PC-3 (cell line): ENCODE data around the gene PTDSS2. TPM values are rescaled to one million over a fixed set of nuclear protein-coding genes. Genes with fewer than 3 reads are reported as not detected.
A peak's percentile ranks its signal among the peaks of the same experiment; 100 is the strongest.

Experiments
- ATAC-seq: fragments of 200-7000 bp; cut with Tn5 transposase; 2 replicates; pipeline ENCODE4 v1.9.1; 2020; ENCODE audit warnings: mild to moderate bottlenecking, moderate library complexity
- BruUV-seq: library from RNA; stranded (reverse); fragments of 400-500 nt; replicated peaks from 2 replicates; lab custom pipeline; 2021; lab: Mats Ljungman, UMichigan
- CTCF ChIA-PET: fragments of 300-600 bp; sonication (Branson Sonifier 250); formaldehyde crosslinking; loops from one replicate; lab custom pipeline; 2022; ENCODE audit warnings: antibody characterized with exemption; lab: Charles Lee
- POLR2A ChIA-PET: fragments of 300-600 bp; sonication (Branson Sonifier 250); formaldehyde crosslinking; loops from one replicate; lab custom pipeline; 2022; ENCODE audit warnings: antibody characterized with exemption; ENCODE audit not compliant: unreplicated experiment; lab: Charles Lee
- DNase-seq: peaks from one replicate; pipeline ENCODE4 v3.0.0-alpha.2; 2015
- H2AFZ ChIP-seq: fragments of 300-600 bp; sonication (generic); 2 replicates; pipeline ENCODE4 v1.6.0; 2016; ENCODE audit warnings: antibody characterized with exemption, low read length
- H3F3A ChIP-seq: fragments of 300-600 bp; sonication (generic); one replicate; pipeline ENCODE4 v1.6.0; 2017; ENCODE audit warnings: antibody characterized with exemption, low read length, control low read depth, mild to moderate bottlenecking; ENCODE audit not compliant: unreplicated experiment
- H3K27ac ChIP-seq: fragments of 300-600 bp; sonication (generic); 2 replicates; pipeline ENCODE4 v1.5.1; 2016; ENCODE audit warnings: mild to moderate bottlenecking, low read length
- H3K27me3 ChIP-seq: fragments of 300-600 bp; sonication (generic); 2 replicates; pipeline ENCODE4 v1.6.1; 2016; ENCODE audit warnings: low read length, mixed read lengths
- H3K36me3 ChIP-seq: fragments of 300-600 bp; sonication (generic); 2 replicates; pipeline ENCODE4 v1.6.1; 2016; ENCODE audit warnings: low read depth, mixed run types, low read length, mixed read lengths
- H3K4me1 ChIP-seq: fragments of 300-600 bp; sonication (generic); 2 replicates; pipeline ENCODE4 v1.5.1; 2016; ENCODE audit warnings: low read length; ENCODE audit not compliant: insufficient read depth
- H3K4me2 ChIP-seq: fragments of 300-600 bp; sonication (generic); 2 replicates; pipeline ENCODE4 v1.6.0; 2016; ENCODE audit warnings: low read length
- H3K4me3 ChIP-seq: fragments of 300-600 bp; sonication (generic); 2 replicates; pipeline ENCODE4 v1.5.1; 2016; ENCODE audit warnings: mild to moderate bottlenecking, low read length, mixed read lengths
- H3K79me2 ChIP-seq: fragments of 300-600 bp; sonication (generic); 2 replicates; pipeline ENCODE4 v1.6.1; 2017; ENCODE audit warnings: low read length, mixed read lengths
- H3K9ac ChIP-seq: fragments of 300-600 bp; sonication (generic); 2 replicates; pipeline ENCODE4 v1.6.0; 2016; ENCODE audit warnings: mild to moderate bottlenecking, low read length
- H3K9me2 ChIP-seq: fragments of 300-600 bp; sonication (generic); replicated peaks from 2 replicates; pipeline ENCODE4 v1.6.1; 2016; ENCODE audit warnings: mixed run types, low read length, mixed read lengths
- H3K9me3 ChIP-seq: fragments of 300-600 bp; sonication (generic); 2 replicates; pipeline ENCODE4 v1.6.1; 2016; ENCODE audit warnings: low read length, mixed read lengths
- H4K20me1 ChIP-seq: fragments of 300-600 bp; sonication (generic); 2 replicates; pipeline ENCODE4 v1.6.1; 2016; ENCODE audit warnings: low read length, mixed read lengths
- EZH2 ChIP-seq: fragments of 300-600 bp; sonication (generic); IDR thresholded peaks from one replicate; pipeline ENCODE4 v1.6.1; 2017; ENCODE audit warnings: antibody characterized with exemption, mild to moderate bottlenecking, low read length; ENCODE audit not compliant: unreplicated experiment
- EZH2phosphoT487 ChIP-seq: fragments of 300-600 bp; sonication (generic); IDR thresholded peaks from 2 replicates; pipeline ENCODE4 v1.6.1; 2018; ENCODE audit warnings: mild to moderate bottlenecking, antibody characterized with exemption, low read length, borderline replicate concordance
- intact Hi-C: fragments of 100-400 bp; cut with micrococcal nuclease; formaldehyde crosslinking; loops from 2 replicates; pipeline ENCODE4 v1.9.0; 2023
- total RNA-seq: library from RNA; depleted of rRNA; stranded (reverse); fragments of >200 nt; gene quantifications from 2 replicates; pipeline ENCODE4 v1.2.3, GENCODE V29; 2014
- TF ChIP-seq, protein P1 (sequence below): fragments of 300-600 bp; sonication (generic); conservative IDR thresholded peaks from 2 replicates; pipeline ENCODE4 v1.5.1; 2017; ENCODE audit warnings: antibody characterized with exemption, low read depth, mild to moderate bottlenecking, low read length

The PTDSS2 gene
- total RNA-seq, 1 experiment from 2014 or later, result 53.0 TPM

DNA sequence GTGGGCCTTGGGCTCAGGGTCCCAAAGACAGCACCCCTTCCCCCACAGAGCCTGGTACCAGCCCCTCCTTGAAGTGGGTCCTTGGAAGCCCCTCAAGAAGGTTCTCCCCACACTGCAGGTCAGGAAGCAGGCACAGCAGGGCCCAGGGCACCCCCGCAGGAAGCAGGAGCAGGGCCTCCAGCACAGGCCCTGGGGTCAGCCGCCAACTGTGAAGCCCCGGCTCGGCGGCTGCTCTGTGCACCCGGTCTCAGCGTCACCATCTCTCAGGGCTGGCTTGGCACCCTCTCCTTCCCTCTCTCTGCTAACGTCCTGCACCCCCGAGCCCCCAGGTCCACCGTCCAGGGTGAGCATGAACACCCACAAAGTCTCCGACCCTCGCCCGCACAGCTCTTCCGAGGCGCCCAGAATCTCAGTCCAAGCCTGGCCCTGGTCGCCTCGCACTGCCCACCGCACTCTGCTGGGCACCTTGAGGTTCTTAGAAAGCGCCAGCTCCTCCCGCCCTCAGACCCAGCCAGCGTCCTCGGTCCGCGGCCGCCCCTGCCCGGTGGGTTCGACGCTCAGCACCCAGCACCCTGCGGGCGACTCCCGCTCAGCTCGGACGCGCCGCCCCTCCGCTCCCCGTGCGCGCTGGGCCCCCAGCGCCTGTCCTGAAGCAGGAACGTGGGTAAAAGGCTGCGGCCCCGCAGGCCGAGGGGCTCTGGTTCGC lies 33.9 kb upstream of the PTDSS2 start:
- CTCF ChIA-PET, result interaction anchor here (1.5 kb wide), 1 partner anchor 32 kb away, joined by 8 read pairs; no protein-coding TSS in a partner anchor
- H3K9me2 ChIP-seq, result no peaks in the 10 kb centered on the region
- POLR2A ChIA-PET, result no interaction called here
- no peak for DNase-seq
- peaks cover 27% of the 10 kb centered on the region for H3K4me1 ChIP-seq
- H3K9ac ChIP-seq, result peak overlapping the region; percentile 56
- no peaks in the 10 kb centered on the region for H3K36me3 ChIP-seq
- peak overlapping the region; percentile 80 for H3K4me3 ChIP-seq
- intact Hi-C loops, result no loop called here
- no peaks in the 10 kb centered on the region for H4K20me1 ChIP-seq
- peaks cover 25% of the 10 kb centered on the region for H3K79me2 ChIP-seq
- H2AFZ ChIP-seq, result peak overlapping the region; percentile 82
- H3F3A ChIP-seq, result no peaks in the 10 kb centered on the region
- H3K9me3 ChIP-seq, result no peaks in the 10 kb centered on the region
- H3K4me2 ChIP-seq, result peak overlapping the region; percentile 98
- no peaks in the 10 kb centered on the region for H3K27me3 ChIP-seq
- no peak overlapping the region for H3K27ac ChIP-seq
- ATAC-seq, result peak; percentile 13
- no TSS peak for BruUV-seq
- TF ChIP-seq EZH2phosphoT487 (no peak), EZH2 (no peak)
- TF ChIP-seq, protein P1, sequence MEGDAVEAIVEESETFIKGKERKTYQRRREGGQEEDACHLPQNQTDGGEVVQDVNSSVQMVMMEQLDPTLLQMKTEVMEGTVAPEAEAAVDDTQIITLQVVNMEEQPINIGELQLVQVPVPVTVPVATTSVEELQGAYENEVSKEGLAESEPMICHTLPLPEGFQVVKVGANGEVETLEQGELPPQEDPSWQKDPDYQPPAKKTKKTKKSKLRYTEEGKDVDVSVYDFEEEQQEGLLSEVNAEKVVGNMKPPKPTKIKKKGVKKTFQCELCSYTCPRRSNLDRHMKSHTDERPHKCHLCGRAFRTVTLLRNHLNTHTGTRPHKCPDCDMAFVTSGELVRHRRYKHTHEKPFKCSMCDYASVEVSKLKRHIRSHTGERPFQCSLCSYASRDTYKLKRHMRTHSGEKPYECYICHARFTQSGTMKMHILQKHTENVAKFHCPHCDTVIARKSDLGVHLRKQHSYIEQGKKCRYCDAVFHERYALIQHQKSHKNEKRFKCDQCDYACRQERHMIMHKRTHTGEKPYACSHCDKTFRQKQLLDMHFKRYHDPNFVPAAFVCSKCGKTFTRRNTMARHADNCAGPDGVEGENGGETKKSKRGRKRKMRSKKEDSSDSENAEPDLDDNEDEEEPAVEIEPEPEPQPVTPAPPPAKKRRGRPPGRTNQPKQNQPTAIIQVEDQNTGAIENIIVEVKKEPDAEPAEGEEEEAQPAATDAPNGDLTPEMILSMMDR, result no peak

DNA sequence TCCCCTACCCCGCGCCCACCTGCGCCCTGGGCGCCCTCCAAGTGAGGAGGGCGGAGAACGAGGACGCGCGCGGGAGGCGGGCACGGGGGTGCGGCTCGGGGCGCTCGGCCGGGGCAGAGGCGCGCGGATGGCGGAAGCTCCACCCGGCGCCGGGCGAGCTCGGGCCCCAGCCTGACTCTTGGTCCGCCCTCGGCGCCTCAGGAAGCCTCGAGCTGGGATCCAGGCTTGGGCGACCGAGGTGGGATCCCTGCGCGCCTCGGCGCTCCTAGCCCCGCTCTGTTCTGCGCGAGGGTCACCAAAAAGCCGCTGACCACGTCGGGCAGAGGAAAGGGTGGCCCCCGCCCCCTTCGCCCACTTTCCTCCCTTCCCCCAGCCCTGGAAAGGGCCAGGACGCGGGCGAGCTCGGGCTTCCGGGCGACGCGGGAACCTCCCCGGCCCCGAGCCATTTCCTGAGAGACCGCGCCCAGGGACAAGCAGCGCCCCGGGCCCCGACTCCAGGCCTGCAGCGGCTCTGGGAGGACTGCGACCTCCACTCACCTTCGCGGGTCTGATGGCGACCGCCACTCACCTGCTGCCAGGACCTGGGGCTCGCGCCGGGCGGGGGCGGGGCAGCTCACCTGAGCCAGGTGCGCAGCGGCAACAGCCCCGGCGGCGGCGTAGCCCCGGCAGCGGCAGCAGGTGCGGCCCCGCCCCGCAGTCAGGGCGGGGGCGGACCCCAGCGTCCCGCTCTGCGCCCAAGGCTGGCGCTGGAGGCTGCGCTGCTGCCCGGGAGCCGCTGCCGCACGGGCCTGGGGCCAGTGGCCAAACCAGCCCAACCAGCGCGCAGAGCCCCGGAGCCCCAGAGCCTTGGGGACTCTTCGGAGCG lies 33.1 kb upstream of the PTDSS2 start:
- Histone ChIP-seq H3K4me1 (peaks cover 27% of the 10 kb centered on the region), H3K9me3 (no peaks in the 10 kb centered on the region), H3K9ac (peak overlapping the region; percentile 56), H3K4me3 (peak overlapping the region; percentile 80), H3K36me3 (no peaks in the 10 kb centered on the region), H3K27ac (peak overlapping the region; percentile 26; the same call in 1 of the 2 replicates), H2AFZ (peak overlapping the region; percentile 82), H3K4me2 (peak overlapping the region; percentile 98), H3K79me2 (peaks cover 25% of the 10 kb centered on the region), H3K27me3 (no peaks in the 10 kb centered on the region), H4K20me1 (no peaks in the 10 kb centered on the region), H3F3A (no peaks in the 10 kb centered on the region), H3K9me2 (no peaks in the 10 kb centered on the region)
- peak; percentile 79 for DNase-seq
- no TSS peak for BruUV-seq
- intact Hi-C loops, result no loop called here
- ATAC-seq, result peak; percentile 53
- TF ChIP-seq EZH2 (no peak), EZH2phosphoT487 (peak; percentile 43; the same call in 1 of the 2 replicates)
- TF ChIP-seq, protein P1, result no peak
- POLR2A ChIA-PET, result no interaction called here
- CTCF ChIA-PET, result interaction anchor here (0.6 to 1.5 kb wide), 2 partner anchors 10 to 31 kb away, joined by 4 to 8 read pairs; no protein-coding TSS in a partner anchor
